MCF 10A (cell line): ENCODE data around the gene CRACR2B. TPM values are rescaled to one million over a fixed set of nuclear protein-coding genes. Genes with fewer than 3 reads are reported as not detected.

Experiments used
- BruUV-seq: library from RNA; stranded (reverse); fragments of 400-500 nt; replicated peaks from 2 replicates; lab custom pipeline; 2021; lab: Mats Ljungman, UMichigan
- CTCF ChIA-PET: fragments of 300-600 bp; sonication (Branson Sonifier 250); formaldehyde crosslinking; extraction: SDS; loops from one replicate; lab custom pipeline; 2021; ENCODE audit warnings: antibody characterized with exemption, inconsistent platforms; lab: Yijun Ruan, JAX
- POLR2A ChIA-PET: fragments of 300-600, 350-650 bp; sonication (Branson Sonifier 250); formaldehyde crosslinking; extraction: SDS; loops from one replicate; lab custom pipeline; 2020; ENCODE audit warnings: antibody characterized with exemption, inconsistent platforms; lab: Yijun Ruan, JAX
- DNase-seq: peaks from one replicate; pipeline ENCODE4 v3.0.0-alpha.2; 2018; ENCODE audit not compliant: unreplicated experiment
- H3K27ac Mint-ChIP-seq: one replicate; pipeline ENCODE4 v1.8.0; 2022; ENCODE audit warnings: mild to moderate bottlenecking, low read depth, mixed read lengths; ENCODE audit not compliant: unreplicated experiment
- H3K27me3 Mint-ChIP-seq: one replicate; pipeline ENCODE4 v1.8.0; 2022; ENCODE audit warnings: mixed read lengths; ENCODE audit not compliant: insufficient read depth, unreplicated experiment
- H3K36me3 Mint-ChIP-seq: one replicate; pipeline ENCODE4 v1.8.0; 2022; ENCODE audit warnings: mild to moderate bottlenecking, moderate library complexity, mixed read lengths; ENCODE audit not compliant: insufficient read depth, unreplicated experiment
- H3K4me1 Mint-ChIP-seq: one replicate; pipeline ENCODE4 v1.8.0; 2022; ENCODE audit warnings: mixed read lengths; ENCODE audit not compliant: insufficient read depth, unreplicated experiment
- H3K4me3 Mint-ChIP-seq: one replicate; pipeline ENCODE4 v1.8.0; 2022; ENCODE audit warnings: mild to moderate bottlenecking, moderate library complexity, mixed read lengths; ENCODE audit not compliant: unreplicated experiment
- H3K9me3 Mint-ChIP-seq: one replicate; pipeline ENCODE4 v1.8.0; 2022; ENCODE audit warnings: mixed read lengths; ENCODE audit not compliant: unreplicated experiment
- intact Hi-C: fragments of 100-400 bp; cut with micrococcal nuclease; formaldehyde crosslinking; loops from 2 replicates; pipeline ENCODE4 v1.14.1; 2022
- total RNA-seq: library from RNA; stranded (reverse); gene quantifications from 2 replicates; pipeline ENCODE4 v1.2.3, GENCODE V29; 2022
- TF ChIP-seq, protein P1 (sequence below): fragments of 200-600 bp; IDR thresholded peaks from one replicate; pipeline ENCODE4 v1.8.0; 2022; ENCODE audit warnings: antibody characterized with exemption, mild to moderate bottlenecking; ENCODE audit not compliant: unreplicated experiment

Gene CRACR2B
- total RNA-seq, 1 experiment from 2014 or later, result 1.2 TPM

DNA sequence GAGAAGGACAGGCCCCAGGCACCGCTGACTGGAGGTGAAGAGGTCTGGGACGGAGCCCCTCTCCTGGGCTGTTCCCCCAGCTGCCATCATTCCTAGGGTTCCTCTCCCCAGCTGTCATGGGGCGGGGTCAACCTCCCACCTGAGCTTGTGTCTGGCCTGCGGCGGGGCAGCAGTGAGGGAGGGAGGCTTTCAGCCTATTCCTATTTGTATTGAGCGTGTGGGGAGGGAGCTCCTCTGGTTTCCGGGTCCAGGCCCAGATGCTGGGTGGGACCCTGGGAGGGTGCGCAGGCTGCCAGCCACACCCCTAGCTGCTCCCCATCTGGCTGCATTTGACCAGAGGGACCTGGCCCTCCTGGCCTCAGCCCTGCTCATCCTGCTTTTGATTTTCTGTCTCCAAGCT is 28.7 kb downstream of the CRACR2B start:
- H3K4me3 Mint-ChIP-seq, result no peak overlapping the region
- H3K9me3 Mint-ChIP-seq, result no peaks in the 10 kb centered on the region
- peaks cover 14% of the 10 kb centered on the region for H3K36me3 Mint-ChIP-seq
- intact Hi-C loops, result no loop called here
- BruUV-seq, result no TSS peak
- DNase-seq, result no peak
- H3K27ac Mint-ChIP-seq, result no peak overlapping the region
- H3K4me1 Mint-ChIP-seq, result no peaks in the 10 kb centered on the region
- ChIA-PET POLR2A (interaction anchor here (0.6 to 1.4 kb wide), 3 partner anchors 9 to 394 kb away, joined by 3 to 4 read pairs (median 3); no protein-coding TSS in a partner anchor), CTCF (interaction anchor here (1.3 kb wide), 1 partner anchor 8 kb away, joined by 4 read pairs; no protein-coding TSS in a partner anchor)
- no peaks in the 10 kb centered on the region for H3K27me3 Mint-ChIP-seq
- TF ChIP-seq, protein P1, sequence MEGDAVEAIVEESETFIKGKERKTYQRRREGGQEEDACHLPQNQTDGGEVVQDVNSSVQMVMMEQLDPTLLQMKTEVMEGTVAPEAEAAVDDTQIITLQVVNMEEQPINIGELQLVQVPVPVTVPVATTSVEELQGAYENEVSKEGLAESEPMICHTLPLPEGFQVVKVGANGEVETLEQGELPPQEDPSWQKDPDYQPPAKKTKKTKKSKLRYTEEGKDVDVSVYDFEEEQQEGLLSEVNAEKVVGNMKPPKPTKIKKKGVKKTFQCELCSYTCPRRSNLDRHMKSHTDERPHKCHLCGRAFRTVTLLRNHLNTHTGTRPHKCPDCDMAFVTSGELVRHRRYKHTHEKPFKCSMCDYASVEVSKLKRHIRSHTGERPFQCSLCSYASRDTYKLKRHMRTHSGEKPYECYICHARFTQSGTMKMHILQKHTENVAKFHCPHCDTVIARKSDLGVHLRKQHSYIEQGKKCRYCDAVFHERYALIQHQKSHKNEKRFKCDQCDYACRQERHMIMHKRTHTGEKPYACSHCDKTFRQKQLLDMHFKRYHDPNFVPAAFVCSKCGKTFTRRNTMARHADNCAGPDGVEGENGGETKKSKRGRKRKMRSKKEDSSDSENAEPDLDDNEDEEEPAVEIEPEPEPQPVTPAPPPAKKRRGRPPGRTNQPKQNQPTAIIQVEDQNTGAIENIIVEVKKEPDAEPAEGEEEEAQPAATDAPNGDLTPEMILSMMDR, result no peak

DNA sequence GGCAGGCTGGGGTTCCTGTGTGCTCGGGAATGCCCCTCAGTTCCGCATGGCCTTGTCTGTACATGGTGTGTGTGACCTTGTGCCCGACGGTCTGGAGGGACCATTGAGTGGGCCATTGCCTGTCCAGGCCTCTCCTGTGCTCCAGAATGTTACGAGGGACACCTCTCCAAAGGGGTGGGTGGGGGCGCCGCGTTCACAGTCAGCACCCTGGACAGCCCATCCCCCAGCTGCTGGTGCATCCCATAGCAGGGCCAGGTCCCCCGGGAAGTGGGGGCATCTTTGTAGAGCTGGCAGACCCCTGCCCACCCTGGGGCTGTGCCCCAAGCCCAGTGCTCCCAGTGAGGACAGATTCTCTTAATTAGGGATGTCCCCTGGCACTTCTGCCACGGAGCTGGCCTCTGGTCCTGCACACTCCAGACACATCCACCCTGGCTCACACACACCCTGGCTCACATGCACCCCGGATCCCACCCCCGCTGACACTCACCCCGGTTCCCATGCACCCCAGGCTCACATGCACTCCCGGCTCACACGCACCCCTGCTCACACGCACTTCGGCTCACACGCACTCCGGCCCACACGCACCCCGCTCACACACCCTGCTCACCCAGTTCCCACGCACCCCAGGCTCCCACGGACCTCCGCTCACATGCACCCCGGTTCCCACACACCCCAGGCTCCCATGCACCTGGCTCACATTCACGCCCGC is 30.5 kb downstream of the CRACR2B start:
- BruUV-seq, result no TSS peak
- H3K27ac Mint-ChIP-seq, result no peak overlapping the region

DNA sequence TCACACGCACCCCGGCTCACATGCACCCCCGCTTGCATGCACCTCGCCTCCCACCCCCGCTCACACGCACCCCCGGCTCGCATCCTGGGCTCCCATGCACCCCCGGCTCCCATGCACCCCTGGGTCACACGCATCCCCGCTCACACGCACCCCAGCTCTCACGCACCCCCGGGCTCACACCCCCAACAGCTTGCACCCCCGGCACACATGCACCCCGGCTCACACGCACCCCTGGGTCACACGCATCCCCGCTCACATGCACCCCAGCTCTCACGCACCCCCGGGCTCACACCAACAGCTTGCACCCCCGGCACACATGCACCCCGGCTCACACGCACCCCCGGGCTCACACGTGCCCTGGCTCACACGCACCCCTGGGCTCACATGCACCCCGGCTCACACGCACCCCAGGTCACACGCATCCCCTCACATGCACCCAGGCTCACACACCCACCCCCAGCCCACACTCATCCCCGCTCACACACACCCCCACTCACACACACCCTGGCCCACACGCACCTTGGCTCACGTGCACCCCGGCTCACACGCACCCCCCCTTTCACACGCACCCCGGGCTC is 31.1 kb downstream of the CRACR2B start:
- intact Hi-C loops, result no loop called here
- Mint-ChIP-seq H3K27me3 (no peaks in the 10 kb centered on the region), H3K27ac (no peak overlapping the region), H3K36me3 (peaks cover 27% of the 10 kb centered on the region), H3K9me3 (no peaks in the 10 kb centered on the region), H3K4me1 (no peaks in the 10 kb centered on the region), H3K4me3 (no peak overlapping the region)
- CTCF ChIA-PET, result interaction anchor here (0.5 to 1.4 kb wide), 3 partner anchors 11 to 194 kb away, joined by 3 to 4 read pairs (median 3); no protein-coding TSS in a partner anchor
- TF ChIP-seq, protein P1, result no peak
- BruUV-seq, result no TSS peak
- DNase-seq, result no peak
- POLR2A ChIA-PET, result interaction anchor here (0.6 to 1.4 kb wide), 2 partner anchors 12 to 17 kb away, joined by 3 to 4 read pairs; no protein-coding TSS in a partner anchor

More for the DNA sequence above, 30.5 kb downstream of the CRACR2B start:
- H3K27me3 Mint-ChIP-seq, result no peaks in the 10 kb centered on the region
- ChIA-PET CTCF (interaction anchor here (0.5 to 1.4 kb wide), 3 partner anchors 11 to 195 kb away, joined by 3 to 4 read pairs (median 3); no protein-coding TSS in a partner anchor), POLR2A (interaction anchor here (0.6 kb wide), 1 partner anchor 18 kb away, joined by 3 read pairs; no protein-coding TSS in a partner anchor)
- DNase-seq, result no peak
- intact Hi-C loops, result no loop called here
- TF ChIP-seq, protein P1, result no peak
- H3K36me3 Mint-ChIP-seq, result peaks cover 24% of the 10 kb centered on the region
- H3K4me1 Mint-ChIP-seq, result no peaks in the 10 kb centered on the region
- H3K4me3 Mint-ChIP-seq, result no peak overlapping the region
- no peaks in the 10 kb centered on the region for H3K9me3 Mint-ChIP-seq
